SK-N-SH treated with all-trans-retinoic acid at 6 μM for 48 hours (cell line): ENCODE results near the gene PRKCE.

Experiments
- ARNTL ChIP-seq: fragments of 450-650 bp; formaldehyde crosslinking; IDR thresholded peaks from 2 replicates; pipeline ENCODE4 v1.5.0; 2020; ENCODE audit warnings: low read depth, mild to moderate bottlenecking, moderate library complexity, borderline replicate concordance
- ZFP3 ChIP-seq: fragments of 250-450 bp; sonication (Bioruptor Pico); IDR thresholded peaks from 2 replicates; pipeline ENCODE4 v1.5.0; 2020; ENCODE audit warnings: mild to moderate bottlenecking, moderate library complexity
- TF ChIP-seq, protein P1 (sequence below): fragments of 250-450 bp; sonication (Bioruptor Pico); IDR thresholded peaks from 2 replicates; pipeline ENCODE4 v1.5.1; 2020; ENCODE audit warnings: low read depth, mild to moderate bottlenecking, moderate library complexity

GRCh38 chr2:46024146-46024779 lies 372.8 kb downstream of the PRKCE start:
- TF ChIP-seq, protein P1, sequence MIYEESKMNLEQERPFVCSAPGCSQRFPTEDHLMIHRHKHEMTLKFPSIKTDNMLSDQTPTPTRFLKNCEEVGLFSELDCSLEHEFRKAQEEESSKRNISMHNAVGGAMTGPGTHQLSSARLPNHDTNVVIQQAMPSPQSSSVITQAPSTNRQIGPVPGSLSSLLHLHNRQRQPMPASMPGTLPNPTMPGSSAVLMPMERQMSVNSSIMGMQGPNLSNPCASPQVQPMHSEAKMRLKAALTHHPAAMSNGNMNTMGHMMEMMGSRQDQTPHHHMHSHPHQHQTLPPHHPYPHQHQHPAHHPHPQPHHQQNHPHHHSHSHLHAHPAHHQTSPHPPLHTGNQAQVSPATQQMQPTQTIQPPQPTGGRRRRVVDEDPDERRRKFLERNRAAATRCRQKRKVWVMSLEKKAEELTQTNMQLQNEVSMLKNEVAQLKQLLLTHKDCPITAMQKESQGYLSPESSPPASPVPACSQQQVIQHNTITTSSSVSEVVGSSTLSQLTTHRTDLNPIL (CRISPR knock-in tag), result no peak
- TF ChIP-seq ZFP3 (CRISPR knock-in tag) (no peak), ARNTL (CRISPR knock-in tag) (no peak)
